HG03469 (cell line): ENCODE data around the gene FAM151A.
"Not testable (repeated sequence)": the region's sequence is repeated elsewhere in the genome, so short reads cannot be mapped to it uniquely, and the experiment has no call there.

Experiments used
- ATAC-seq: cut with Tn5 transposase; IDR thresholded peaks from one replicate; pipeline ENCODE4 v1.9.1; 2021; ENCODE audit warnings: mild to moderate bottlenecking, moderate library complexity, moderate number of reproducible peaks; ENCODE audit not compliant: unreplicated experiment

The FAM151A gene

GRCh38 chr1:54636461-54637446 lies 13.4 kb upstream of the FAM151A start:
- ATAC-seq = not testable (repeated sequence)

GRCh38 chr1:54635804-54636203 lies 12.5 kb upstream of the FAM151A start:
- not testable (repeated sequence) for ATAC-seq

- no peak for ATAC-seq
These were observed 3.9 kb upstream of the FAM151A start for GRCh38 chr1:54627196-54627595.

DNA sequence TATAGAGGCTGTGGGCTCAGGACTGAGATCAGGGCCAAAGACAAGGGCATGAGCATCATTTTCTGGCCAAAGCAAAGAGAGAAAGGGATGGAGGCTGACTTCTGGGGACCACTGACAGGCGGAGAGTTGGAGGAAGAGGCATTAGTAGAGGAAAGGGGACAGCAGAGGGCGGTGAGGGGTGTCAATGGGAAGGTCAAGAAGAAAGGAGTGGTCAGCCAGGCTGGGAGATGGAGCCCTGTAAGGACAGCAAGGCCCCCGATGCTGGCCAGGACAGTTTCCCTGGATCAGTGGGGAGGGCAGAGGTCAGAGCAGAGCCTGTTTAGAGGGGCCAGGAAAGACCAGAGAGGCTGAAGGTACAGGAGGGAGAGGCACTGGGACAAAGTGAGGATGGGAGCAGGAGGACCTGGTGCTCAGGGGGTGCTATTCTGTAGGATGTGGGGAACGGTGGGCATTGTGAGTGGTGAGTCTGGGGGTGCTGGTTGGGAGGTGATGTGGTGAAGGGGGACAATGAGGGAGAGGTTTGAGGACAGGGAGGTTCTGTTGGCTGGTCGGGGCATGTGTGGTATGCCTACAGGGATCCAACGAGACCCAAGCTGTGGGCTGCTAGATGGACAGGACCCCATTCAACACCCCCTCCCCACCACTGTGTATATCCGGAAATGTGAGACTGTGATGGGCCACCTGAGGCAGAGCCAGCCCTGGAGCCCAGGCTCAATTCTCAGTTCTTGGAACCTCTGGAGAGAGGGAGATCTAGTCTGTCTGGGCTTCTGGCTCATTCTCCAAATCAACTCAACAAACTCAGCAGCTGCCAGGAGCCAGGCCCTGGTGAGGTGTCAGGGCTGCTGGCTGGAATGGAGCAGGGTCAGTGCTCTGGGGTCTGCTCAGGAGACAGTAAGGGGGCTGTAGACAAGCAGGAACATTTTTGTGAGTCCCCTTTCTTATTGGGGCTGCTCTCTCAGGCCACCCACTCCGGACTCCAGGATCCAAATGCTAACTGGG lies 1.4 kb upstream of the FAM151A start:
- ATAC-seq = no peak

DNA sequence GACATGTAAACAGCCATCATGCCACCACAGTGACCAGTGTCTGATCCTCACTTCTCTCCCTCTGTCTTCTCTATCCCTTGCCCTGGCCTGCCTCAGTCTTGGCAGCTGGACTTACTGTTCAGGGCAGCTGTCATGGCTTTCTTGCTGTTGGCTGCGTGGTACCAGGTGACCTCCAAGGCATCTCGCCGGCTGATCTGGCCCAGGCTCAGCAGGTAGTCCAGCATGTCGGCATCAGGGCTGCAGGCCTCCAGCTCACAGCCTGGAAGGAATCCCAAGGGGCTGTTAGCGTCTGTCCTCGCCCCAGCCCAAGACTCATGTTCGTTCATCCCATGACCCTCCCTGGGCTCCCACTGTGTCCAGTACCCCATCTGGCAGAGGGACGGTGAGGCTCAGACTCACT lies 3.6 kb downstream of the FAM151A start:
- no peak for ATAC-seq

DNA sequence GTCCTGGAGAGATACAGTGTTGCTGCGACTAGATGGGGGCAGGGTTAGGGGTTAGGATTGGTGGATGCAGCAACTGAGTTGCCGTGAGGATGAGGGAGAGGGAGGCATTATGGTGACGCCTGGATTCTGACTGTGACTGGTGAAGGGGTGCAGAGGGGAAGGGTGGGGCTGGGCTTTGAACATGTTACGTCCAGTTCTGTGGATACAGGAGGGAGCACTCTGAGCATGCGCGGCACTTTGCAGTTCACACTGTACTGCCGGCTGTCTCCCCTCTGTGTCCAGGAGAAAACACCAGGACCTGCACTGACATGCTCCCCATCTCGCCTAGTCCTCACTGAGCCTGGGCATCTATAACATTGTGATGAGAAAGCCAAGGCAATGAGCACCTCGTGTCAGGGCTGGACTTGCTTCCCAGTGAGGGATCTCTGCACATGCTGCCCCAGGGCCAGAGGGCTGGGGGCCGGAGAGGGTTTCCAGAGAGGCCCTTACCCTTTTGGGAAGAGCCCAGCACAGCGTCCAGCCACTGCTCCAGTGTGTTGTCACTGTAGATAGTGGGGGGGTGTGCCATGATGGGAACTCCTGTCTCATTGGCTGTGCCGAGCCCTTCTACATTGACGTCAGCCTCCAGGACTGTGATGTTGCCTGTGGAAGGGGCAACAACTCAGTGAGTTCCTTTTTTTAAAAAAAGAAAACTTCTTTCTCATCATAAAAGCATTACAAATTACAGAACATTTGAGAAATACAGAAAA lies 7.6 kb downstream of the FAM151A start:
- ATAC-seq = no peak

- no peak for ATAC-seq
These were observed 8.8 kb downstream of the FAM151A start for GRCh38 chr1:54614563-54614962.

DNA sequence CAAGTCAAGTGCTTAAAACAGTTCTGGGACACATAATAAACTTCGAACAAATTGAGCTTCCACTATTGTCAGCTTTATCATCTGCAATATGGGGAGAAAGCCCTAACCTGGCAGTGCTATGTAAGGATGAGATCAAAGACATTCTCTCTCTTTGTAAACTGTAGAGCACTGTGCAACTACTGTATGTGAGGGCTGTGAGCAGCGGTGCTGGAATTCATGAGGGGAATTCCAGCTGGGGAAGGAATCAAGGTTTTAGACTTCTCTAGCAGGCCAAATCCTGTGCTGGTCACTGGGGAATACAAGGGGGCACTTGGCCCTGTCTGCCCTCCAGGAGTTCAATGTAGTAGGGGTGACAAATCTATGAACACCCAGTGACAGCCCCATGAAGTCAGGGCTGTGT lies 9.3 kb downstream of the FAM151A start:
- ATAC-seq = no peak

GRCh38 chr1:54611621-54612020 lies 11.7 kb downstream of the FAM151A start:
- ATAC-seq = no peak

DNA sequence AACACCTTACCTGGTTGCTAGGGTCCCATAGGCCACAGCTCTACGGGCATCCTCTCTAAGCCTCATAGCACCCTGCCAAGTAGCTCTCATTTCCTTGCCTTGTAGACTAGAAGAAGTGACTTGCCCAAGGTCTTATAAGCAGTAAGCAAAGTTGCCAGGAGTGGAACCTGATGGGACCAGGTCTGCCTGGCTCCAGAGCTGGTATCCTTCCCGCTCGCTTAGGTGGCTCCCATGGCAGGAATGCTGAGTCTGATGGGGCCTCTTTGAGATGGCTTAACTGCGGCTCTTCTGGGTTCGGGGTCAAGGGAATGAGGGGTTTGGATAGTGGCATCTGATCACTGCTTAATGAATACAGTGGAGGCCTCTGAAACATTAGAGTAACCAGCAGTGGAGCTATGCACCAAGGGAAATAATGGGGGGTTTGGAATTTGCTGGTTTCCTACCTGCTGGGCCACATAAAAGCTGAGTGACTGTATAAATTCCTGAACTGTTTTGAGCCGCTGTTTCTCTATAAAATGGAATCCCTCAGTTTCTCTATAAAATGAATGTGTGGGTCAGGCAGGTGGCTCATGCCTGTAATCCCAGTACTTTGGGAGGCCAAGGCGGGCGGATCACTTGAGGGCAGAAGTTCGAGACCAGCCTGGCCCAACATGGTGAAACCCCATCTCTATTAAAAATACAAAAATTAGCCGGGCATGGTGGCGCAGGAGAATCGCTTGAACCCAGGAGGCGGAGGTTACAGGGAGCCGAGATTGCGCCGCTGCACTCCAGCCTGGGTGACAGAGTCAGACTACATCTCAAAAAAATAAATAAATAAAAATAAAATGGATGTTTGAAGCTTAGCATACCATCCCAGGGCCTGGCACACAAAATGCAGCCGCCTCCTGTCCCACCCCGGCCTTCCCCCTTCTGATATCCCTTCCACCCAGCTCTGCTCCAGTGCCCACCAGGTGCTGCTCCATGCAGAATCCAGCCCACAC lies 12.4 kb downstream of the FAM151A start:
- no peak for ATAC-seq

- no peak for ATAC-seq
These were observed 13.3 kb downstream of the FAM151A start for GRCh38 chr1:54610048-54610447.

DNA sequence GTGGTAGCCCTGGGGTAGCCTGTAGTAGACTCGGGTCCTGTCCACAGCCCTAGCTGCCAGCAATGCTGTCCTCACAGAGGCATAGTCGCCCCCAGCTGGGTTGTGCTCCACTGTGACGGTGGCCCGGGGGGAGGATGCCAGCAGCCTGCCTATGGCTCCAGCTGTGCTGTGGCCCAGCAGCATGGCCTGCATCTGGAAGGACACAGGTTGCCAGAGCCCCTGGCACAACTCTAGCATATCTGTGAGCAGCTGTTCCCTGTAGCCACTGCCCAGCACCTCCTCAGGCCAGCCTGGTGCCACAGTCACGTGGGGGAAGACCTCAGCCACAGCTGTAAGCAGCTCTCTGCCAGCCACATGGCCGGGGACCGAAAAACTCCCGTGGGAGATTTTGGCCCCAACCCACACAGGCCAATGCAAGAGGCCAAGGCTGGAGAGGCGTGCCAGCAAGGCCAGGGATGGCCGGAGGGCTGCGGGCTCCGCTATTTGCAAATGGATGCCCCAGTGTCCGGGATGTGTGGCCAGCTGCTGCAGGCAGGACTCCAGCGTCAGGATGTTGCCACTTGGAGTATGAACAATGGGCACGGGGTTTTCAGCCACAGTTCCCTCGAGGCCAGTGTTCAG lies 13.9 kb downstream of the FAM151A start:
- ATAC-seq = no peak

DNA sequence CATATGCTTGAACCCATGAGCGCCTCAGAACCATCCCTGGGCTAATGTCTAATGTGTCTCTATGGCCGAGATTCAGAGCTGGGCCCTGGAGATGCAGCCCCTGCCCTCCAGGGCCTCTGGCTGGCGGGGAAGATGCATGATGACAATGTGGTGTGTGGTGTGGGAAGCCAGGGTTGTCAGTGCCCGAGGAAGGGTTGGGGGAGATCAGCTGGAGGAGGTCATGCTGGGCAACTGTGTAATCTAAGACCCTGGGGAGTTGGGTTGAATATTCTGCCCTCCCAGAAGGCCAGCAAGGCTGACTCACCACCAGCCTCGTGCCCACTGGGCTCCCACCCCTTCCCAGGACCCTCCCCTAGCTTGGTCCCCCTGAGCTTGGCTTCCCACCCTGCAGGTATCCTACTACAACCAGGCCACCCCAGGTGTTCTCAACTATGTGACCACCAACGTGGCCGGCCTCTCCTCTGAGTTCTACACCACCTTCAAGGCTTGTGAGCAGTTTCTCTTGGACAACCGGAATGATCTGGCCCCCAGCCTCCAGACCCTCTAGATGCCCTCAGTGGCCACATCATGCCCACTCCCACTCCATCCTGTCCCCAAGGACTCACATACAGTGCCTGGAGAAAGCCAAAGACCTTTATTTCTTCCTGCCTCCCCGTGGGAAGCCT lies 14.6 kb downstream of the FAM151A start:
- ATAC-seq = no peak

DNA sequence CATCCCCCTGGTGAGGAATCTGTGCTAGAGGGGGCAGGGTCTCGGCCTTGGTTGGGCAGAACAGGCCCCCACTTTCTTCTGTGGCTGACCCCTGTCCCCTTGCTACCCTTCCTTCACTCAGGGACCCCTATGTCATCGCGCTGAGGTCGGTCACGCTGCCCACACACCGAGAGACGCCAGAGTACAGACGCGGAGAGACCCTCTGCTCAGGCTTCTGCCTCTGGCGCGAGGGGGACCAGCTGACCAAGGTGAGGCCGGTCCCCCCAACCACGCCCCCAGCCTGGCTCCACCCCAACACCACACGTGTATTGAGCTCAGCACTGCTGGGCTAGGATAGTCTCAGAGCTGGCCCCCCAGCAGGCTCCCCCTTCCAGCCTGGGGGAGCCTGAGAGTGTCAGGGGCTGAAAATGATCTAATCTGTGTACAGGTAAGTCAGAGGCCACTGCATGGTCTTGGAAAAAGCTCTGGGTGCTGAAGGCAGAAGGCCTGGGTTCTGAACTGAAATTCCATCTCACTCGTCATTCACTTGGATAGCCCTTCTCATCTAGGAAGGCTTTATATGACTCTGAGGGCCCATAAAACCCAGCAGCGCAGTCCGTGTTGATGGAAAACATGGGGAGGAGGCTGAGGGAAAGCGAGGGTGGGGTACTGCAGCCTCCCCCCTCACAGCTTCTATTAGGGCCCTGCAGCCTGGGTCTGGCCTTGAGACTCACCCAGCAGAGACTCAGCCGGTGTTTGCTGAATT lies 15.3 kb downstream of the FAM151A start:
- ATAC-seq = no peak

- no peak for ATAC-seq
These were observed 16.4 kb downstream of the FAM151A start for GRCh38 chr1:54606990-54607325.

DNA sequence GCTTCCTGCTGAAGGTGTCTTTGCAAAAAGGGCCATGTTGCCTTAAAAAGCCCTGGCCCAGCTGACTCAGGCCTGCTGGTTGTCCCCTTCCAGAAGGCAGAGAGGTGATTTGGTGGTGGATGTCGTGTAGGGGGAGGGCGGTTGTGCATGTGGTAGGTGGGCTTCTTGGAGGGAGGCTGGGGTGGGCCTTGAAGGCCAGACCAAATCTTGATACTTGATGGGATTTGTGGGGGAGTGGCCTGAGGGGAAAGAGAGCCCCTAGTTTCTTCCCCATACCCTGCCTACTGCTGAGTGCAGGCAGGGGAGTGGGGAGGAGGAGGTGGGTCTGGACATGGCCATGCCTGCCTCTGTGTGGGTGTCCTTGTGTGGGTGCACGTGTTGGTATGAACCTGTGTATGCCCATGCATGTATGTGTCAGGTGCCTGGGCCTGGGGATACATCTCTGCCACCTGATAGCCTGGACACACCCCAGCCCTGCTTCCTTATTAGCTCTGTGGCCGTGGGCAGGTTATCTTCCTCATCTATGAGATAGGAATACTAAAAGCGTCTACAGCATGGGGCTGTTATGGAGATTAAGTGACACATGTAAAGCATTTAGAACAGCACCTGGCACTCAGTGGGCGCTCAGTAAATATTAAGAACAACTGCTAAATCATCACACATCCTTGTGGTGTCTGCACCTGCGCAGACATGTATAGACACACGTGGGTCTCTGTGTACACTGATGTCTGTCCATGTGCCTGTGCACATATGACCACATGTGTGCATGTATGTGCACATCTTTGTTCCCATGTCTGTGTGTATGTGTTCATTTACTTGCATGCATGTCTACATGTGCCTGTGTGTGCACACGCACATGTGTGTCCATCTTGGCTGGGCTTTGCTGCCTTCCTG lies 17.0 kb downstream of the FAM151A start:
- ATAC-seq = no peak
